AG04450 (cell line): Measurements from ENCODE around the gene NUS1. TPM values are rescaled to one million over a fixed set of nuclear protein-coding genes. Genes with fewer than 3 reads are reported as not detected.
"Not testable (repeated sequence)": the region's sequence is repeated elsewhere in the genome, so short reads cannot be mapped to it uniquely, and the experiment has no call there.

Source experiments
- CTCF ChIA-PET: fragments of 300-600, 350-600 bp; formaldehyde crosslinking; extraction: SDS; loops from one replicate; lab custom pipeline; 2022; ENCODE audit warnings: antibody characterized with exemption, inconsistent platforms; lab: Charles Lee
- POLR2A ChIA-PET: fragments of 350-600 bp; formaldehyde crosslinking; extraction: SDS; loops from one replicate; lab custom pipeline; 2021; ENCODE audit warnings: antibody characterized with exemption, inconsistent platforms; lab: Yijun Ruan, JAX
- DNase-seq: peaks from one replicate; pipeline ENCODE4 v3.0.0-alpha.2; 2011; ENCODE audit warnings: low read depth, low spot score
- H3K27ac ChIP-seq: one replicate; pipeline ENCODE4 v1.5.1; 2012; ENCODE audit warnings: low read depth, low read length, control low read depth
- H3K27me3 ChIP-seq: one replicate; pipeline ENCODE4 v1.6.0; 2012; ENCODE audit warnings: low read length; ENCODE audit not compliant: control insufficient read depth, insufficient read depth
- H3K4me3 ChIP-seq: 2 replicates; pipeline ENCODE4 v1.5.1; 2011; ENCODE audit warnings: mild to moderate bottlenecking, low read depth, low read length, control low read depth
- H3K9me3 ChIP-seq: 2 replicates; pipeline ENCODE4 v1.5.1; 2012; ENCODE audit warnings: low read length; ENCODE audit not compliant: control insufficient read depth, insufficient read depth
- polyA minus RNA-seq: library from RNA; depleted of rRNA, polyadenylated mRNA; stranded (reverse); fragments of >200 nt; gene quantifications from 2 replicates; pipeline ENCODE4 v1.2.3, GENCODE V29; 2011; rRNA and poly(A)+ RNA removed
- polyA plus RNA-seq: library from polyadenylated mRNA; depleted of rRNA; stranded (reverse); fragments of >200 nt; gene quantifications from 2 replicates; pipeline ENCODE4 v1.2.3, GENCODE V29; 2011; rRNA removed
- TF ChIP-seq, protein P1 (sequence below): IDR thresholded peaks from 2 replicates; pipeline ENCODE4 v1.5.1; 2011; ENCODE audit warnings: low read depth, low read length, control low read depth, inconsistent platforms

Gene NUS1
- 23.3 and 26.1 TPM in 2 replicates for polyA plus RNA-seq
- 9.7 and 17.1 TPM in 2 replicates for polyA minus RNA-seq

DNA sequence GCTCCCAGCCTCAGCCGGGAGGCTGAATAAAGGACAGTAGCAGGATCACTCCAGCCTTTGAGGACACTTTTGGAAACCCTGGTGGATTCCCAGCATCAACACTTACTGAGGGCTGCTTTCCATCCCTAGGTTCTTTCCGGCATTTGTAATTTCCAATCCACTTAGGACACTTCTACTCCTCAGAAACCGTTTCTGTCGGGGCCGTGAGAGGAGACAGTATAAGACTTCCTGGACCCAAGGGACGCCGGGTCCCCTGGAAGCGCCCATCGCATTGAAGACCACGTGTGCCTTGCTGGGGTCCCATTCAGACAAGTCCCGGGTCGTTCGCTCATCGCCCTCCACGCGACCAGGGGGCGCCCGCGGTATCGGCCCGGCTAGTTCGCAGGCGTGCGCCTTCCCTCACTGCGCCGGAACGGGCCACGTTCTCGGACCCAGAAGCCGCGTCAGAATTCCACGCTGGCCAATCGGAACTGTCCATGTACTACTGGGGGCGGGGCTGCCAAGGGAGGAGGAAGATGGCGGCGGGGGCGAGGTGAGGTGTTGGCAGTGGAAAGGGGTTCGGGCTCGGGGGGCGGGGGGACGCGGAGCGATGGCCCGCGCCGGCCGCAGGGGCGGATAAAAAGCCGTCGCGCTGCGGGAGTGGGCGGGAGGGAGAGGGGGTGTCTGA lies at the start of gene NUS1:
TSS of gene NUS1 (plus strand) at position 479 of the 667 bp plus-strand sequence. CDS start 202 bp downstream, outside the sequence.
- peak; percentile 92 for DNase-seq
- Histone ChIP-seq H3K27me3 (no peaks in the 10 kb centered on the region), H3K27ac (peak within 1 kb of the TSS; percentile 31), H3K4me3 (peak within 1 kb of the TSS; percentile 88), H3K9me3 (no peaks in the 10 kb centered on the region)
- POLR2A ChIA-PET, result no interaction called here
- TF ChIP-seq, protein P1, sequence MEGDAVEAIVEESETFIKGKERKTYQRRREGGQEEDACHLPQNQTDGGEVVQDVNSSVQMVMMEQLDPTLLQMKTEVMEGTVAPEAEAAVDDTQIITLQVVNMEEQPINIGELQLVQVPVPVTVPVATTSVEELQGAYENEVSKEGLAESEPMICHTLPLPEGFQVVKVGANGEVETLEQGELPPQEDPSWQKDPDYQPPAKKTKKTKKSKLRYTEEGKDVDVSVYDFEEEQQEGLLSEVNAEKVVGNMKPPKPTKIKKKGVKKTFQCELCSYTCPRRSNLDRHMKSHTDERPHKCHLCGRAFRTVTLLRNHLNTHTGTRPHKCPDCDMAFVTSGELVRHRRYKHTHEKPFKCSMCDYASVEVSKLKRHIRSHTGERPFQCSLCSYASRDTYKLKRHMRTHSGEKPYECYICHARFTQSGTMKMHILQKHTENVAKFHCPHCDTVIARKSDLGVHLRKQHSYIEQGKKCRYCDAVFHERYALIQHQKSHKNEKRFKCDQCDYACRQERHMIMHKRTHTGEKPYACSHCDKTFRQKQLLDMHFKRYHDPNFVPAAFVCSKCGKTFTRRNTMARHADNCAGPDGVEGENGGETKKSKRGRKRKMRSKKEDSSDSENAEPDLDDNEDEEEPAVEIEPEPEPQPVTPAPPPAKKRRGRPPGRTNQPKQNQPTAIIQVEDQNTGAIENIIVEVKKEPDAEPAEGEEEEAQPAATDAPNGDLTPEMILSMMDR, result peak; percentile 82
- CTCF ChIA-PET, result no interaction called here

DNA sequence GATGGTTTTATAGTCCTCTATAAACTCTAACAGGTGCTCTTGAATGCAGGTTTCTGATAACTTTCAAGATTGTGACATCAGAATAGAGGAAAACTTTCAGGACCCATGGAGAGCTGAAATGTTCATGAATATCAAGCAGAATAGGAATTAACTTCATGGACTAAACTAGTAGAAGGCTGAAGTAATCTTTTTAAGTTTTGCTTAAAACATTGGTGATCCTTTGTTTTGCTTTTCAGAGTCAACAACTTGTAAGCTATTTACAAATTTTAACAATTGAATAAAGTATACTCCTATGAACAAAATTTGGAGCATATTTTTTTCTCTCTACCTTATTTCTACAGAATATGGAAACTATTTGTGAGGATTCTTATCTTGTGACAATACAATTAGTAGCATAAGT lies 47.7 kb upstream of the NUS1 start:
- ChIA-PET POLR2A (no interaction called here), CTCF (no interaction called here)
- H3K4me3 ChIP-seq, result no peak overlapping the region
- H3K9me3 ChIP-seq, result peaks cover 3% of the 10 kb centered on the region; the same call in 1 of the 2 replicates
- no peak overlapping the region for H3K27ac ChIP-seq
- DNase-seq, result no peak
- H3K27me3 ChIP-seq, result no peaks in the 10 kb centered on the region
- TF ChIP-seq, protein P1, result no peak

DNA sequence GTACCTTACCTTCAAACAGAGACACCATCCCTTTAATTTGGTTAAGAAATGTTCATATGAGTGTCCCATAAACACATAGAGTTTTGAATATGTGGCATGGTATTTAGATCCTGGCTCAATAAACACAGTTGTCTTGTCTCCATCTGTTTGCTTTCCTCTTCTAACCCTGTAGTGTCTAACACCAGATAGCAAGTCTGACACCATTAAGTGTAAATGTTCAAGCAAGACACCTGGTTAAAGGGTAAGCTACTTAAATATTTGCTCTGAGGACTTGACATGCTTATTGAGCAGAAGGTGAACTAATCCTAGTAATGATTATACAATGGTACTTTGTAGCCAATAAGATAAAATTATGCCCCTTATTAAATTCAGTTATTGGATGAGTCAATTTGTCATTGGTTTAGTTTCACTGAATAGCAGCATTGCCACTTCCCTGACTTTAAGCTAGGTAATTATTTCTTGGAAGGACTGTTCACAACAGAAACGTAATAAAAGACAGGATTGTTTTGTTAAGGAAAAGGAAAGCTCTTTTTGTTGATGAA lies 46.1 kb upstream of the NUS1 start:
- Histone ChIP-seq H3K9me3 (peaks cover 3% of the 10 kb centered on the region; the same call in 1 of the 2 replicates), H3K27me3 (no peaks in the 10 kb centered on the region), H3K27ac (no peak overlapping the region), H3K4me3 (no peak overlapping the region)
- CTCF ChIA-PET, result no interaction called here
- POLR2A ChIA-PET, result no interaction called here
- TF ChIP-seq, protein P1, result no peak
- no peak for DNase-seq

DNA sequence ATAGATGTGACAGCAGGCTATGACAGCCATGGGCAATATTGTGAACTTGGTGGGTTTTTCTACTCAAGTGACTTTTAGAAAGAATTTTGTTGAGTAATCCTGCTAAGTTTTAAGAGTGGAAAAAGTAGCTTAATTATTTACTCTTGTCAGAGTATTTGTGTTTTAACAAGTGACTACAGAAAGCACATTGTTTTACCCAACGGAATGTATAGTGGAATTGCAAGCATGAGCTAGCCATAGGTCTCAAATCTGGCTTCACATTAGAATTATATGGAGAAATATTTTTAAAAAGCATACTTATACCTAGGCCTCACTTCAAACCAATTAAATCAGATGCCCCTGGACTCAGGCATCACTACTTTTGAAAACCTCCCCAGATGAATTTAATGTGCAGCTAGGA lies 37.5 kb upstream of the NUS1 start:
- TF ChIP-seq, protein P1, result no peak
- ChIA-PET CTCF (no interaction called here), POLR2A (no interaction called here)
- Histone ChIP-seq H3K27ac (no peak overlapping the region), H3K9me3 (no peaks in the 10 kb centered on the region), H3K27me3 (no peaks in the 10 kb centered on the region), H3K4me3 (no peak overlapping the region)
- DNase-seq, result no peak

DNA sequence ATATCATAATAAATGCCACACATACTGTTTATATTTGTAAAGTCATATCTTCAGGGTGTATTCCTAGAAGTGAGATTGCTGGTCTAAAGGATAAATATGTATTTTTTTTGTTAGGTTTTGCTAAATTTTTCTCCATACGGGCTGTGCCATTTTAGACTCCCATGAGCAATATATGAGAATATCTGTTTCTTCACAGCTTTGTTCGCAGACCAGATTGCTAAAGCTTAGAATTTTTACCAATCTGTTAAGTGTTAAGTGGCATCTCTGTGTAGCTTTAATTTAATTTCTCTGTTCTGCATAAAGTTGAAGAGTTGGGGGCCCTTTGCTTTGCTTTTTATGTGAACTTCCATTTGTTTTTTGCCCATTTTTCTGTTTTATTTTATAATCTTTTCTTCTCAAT lies 32.3 kb upstream of the NUS1 start:
- TF ChIP-seq, protein P1, result no peak
- H3K9me3 ChIP-seq, result no peaks in the 10 kb centered on the region
- CTCF ChIA-PET, result interaction anchor here (1.3 kb wide), 1 partner anchor 193 kb away, joined by 3 read pairs; no protein-coding TSS in a partner anchor

DNA sequence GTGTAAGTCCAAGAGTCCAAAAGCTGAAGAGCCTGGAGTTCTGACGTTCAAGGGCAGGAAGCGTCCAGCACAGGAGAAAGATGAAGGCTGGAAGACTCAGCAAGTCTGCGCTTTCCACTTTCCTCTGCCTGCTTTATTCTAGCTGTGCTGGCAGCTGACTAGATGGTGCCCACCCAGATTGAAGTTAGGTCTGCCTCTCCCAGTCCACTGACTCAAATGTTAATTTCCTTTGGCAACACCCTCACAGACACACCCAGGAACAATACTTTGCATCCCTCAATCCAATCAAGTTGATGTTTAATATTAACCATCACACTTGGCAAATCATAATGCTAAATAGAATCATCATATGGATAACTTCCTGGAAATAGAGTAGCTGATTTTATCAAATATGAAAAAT lies 23.3 kb upstream of the NUS1 start:
- H3K4me3 ChIP-seq, H3K9me3 ChIP-seq, H3K27ac ChIP-seq, CTCF ChIA-PET, H3K27me3 ChIP-seq, DNase-seq, POLR2A ChIA-PET: not testable (repeated sequence)

More for the DNA sequence above, 32.3 kb upstream of the NUS1 start:
- POLR2A ChIA-PET, result no interaction called here
- no peak for DNase-seq
- H3K27me3 ChIP-seq, result no peaks in the 10 kb centered on the region
- H3K4me3 ChIP-seq, result no peak overlapping the region
- H3K27ac ChIP-seq, result no peak overlapping the region
